Panc1 (cell line): ENCODE results near the gene DAPK2. TPM values are rescaled to one million over a fixed set of nuclear protein-coding genes. Genes with fewer than 3 reads are reported as not detected.

ENCODE experiments used
- ATAC-seq: fragments of 200-7000 bp; cut with Tn5 transposase; 2 replicates; pipeline ENCODE4 v1.9.1; 2020; ENCODE audit warnings: mild to moderate bottlenecking, moderate library complexity
- BruUV-seq: library from RNA; stranded (reverse); fragments of 400-500 nt; replicated peaks from 2 replicates; lab custom pipeline; 2021; lab: Mats Ljungman, UMichigan
- CTCF ChIA-PET: fragments of 300-600 bp; sonication (Branson Sonifier 250); formaldehyde crosslinking; loops from one replicate; lab custom pipeline; 2022; ENCODE audit warnings: antibody characterized with exemption; lab: Charles Lee
- POLR2A ChIA-PET: fragments of 300-600 bp; sonication (Branson Sonifier 250); formaldehyde crosslinking; loops from one replicate; lab custom pipeline; 2022; ENCODE audit warnings: antibody characterized with exemption; lab: Charles Lee
- DNase-seq: peaks from one replicate; pipeline ENCODE4 v3.0.0-alpha.2; 2010; ENCODE audit warnings: low read depth, low spot score
- H3K27ac ChIP-seq: 2 replicates; pipeline ENCODE4 v1.5.1; 2011; ENCODE audit warnings: mild to moderate bottlenecking, low read length, inconsistent platforms
- H3K27me3 ChIP-seq: fragments of 200-500 bp; sonication (Bioruptor generic); 2 replicates; pipeline ENCODE4 v1.6.0; 2014; ENCODE audit warnings: low read length, inconsistent platforms; ENCODE audit not compliant: control insufficient read depth, insufficient read depth
- H3K36me3 ChIP-seq: fragments of 200-500 bp; sonication (Bioruptor generic); 2 replicates; pipeline ENCODE4 v1.5.1; 2014; ENCODE audit warnings: inconsistent platforms, mild to moderate bottlenecking, low read length, moderate library complexity; ENCODE audit not compliant: control insufficient read depth, insufficient read depth
- H3K4me1 ChIP-seq: 2 replicates; pipeline ENCODE4 v1.5.1; 2011; ENCODE audit warnings: inconsistent platforms, mild to moderate bottlenecking, low read length, moderate library complexity; ENCODE audit not compliant: control insufficient read depth, insufficient read depth
- H3K4me3 ChIP-seq, 2 experiments: 2 replicates each; pipeline ENCODE4 v1.5.1; 2011 to 2012; ENCODE audit warnings: low read depth in 2 of 2, low read length in 2 of 2, mild to moderate bottlenecking in 2 of 2, inconsistent platforms in 1 of 2, moderate library complexity in 1 of 2
- H3K9me3 ChIP-seq: fragments of 200-500 bp; sonication (Bioruptor generic); 2 replicates; pipeline ENCODE4 v1.5.1; 2014; ENCODE audit warnings: low read depth, mild to moderate bottlenecking, inconsistent platforms, low read length, moderate library complexity; ENCODE audit not compliant: control insufficient read depth, insufficient read depth
- POLR2AphosphoS5 ChIP-seq: IDR thresholded peaks from 2 replicates; pipeline ENCODE4 v1.6.1; 2012; ENCODE audit warnings: mild to moderate bottlenecking, low read depth, low read length, moderate library complexity
- SIN3A ChIP-seq: IDR thresholded peaks from 2 replicates; pipeline ENCODE4 v1.6.1; 2012; ENCODE audit warnings: low read depth, mild to moderate bottlenecking, low read length, moderate library complexity, borderline replicate concordance; ENCODE audit not compliant: insufficient read depth
- TCF7L2 ChIP-seq: IDR thresholded peaks from 2 replicates; pipeline ENCODE4 v1.6.1; 2011; ENCODE audit warnings: mild to moderate bottlenecking, low read depth, low read length, inconsistent platforms
- in situ Hi-C: cut with HindIII; loops from 2 replicates; pipeline ENCODE4 v1.10.0; 2016; ENCODE audit warnings: low sequenced_read_pairs, low pct_unique_long_range_greater_than_20kb
- intact Hi-C: fragments of 100-400 bp; cut with micrococcal nuclease; formaldehyde crosslinking; loops from one replicate; pipeline ENCODE4 v1.10.0; 2022; ENCODE audit not compliant: unreplicated experiment
- total RNA-seq: library from RNA; stranded (reverse); gene quantifications from one replicate; pipeline ENCODE4 v1.2.1, GENCODE V29; 2021; ENCODE audit not compliant: unreplicated experiment
- TF ChIP-seq, protein P1 (sequence below), 2 experiments: IDR thresholded peaks; 2 replicates each; pipeline ENCODE4 v1.6.1; 2011 to 2012; ENCODE audit warnings: low read depth in 2 of 2, control low read depth in 1 of 2, low read length in 1 of 2, mild to moderate bottlenecking in 1 of 2, moderate library complexity in 1 of 2; ENCODE audit not compliant: insufficient read depth in 1 of 2
- TF ChIP-seq, protein P2 (sequence below): fragments of 450-650 bp; IDR thresholded peaks from 2 replicates; pipeline ENCODE4 v1.5.1; 2017; ENCODE audit warnings: mild to moderate bottlenecking

Gene DAPK2
- total RNA-seq, 1 experiment from 2014 or later: 10.2 TPM

DNA sequence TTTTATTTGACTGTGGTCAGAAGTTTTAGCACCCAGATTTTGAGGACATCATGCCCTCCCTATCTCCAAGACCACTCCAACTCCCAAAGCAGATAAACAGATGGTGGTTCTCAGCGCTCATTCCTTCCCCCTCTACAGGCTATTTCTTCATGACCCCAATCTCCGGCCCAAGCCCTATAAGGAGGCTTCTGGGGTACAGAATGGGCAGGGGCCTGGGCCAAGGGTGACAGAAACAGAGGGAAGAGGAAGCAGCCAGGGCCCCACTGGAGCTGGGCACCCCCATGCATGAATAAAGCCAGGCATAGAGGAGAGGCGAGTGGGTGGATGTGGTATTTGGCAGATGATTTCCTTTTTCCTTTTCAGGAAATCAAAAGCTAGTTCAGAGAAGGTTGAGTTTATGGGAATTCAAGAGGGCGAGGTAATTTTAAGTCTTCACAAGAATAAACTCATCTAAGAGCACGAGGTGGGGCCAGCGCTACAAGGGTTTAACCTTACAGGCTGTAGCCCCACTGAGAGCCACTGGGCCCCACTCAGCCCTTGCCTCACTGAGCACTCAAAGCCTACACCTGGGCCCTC lies 107.7 kb downstream of the DAPK2 start:
- H3K36me3 ChIP-seq: no peaks in the 10 kb centered on the region
- no TSS peak for BruUV-seq
- no peak overlapping the region for H3K4me3 ChIP-seq
- in situ Hi-C loops (no loop called here), intact Hi-C loops (no loop called here)
- ChIA-PET POLR2A (no interaction called here), CTCF (no interaction called here)
- H3K9me3 ChIP-seq: no peaks in the 10 kb centered on the region
- ATAC-seq: no peak
- no peak for TF ChIP-seq TCF7L2
- no peaks in the 10 kb centered on the region for H3K4me1 ChIP-seq
- no peak for DNase-seq
- no peaks in the 10 kb centered on the region for H3K27me3 ChIP-seq
- H3K27ac ChIP-seq: no peak overlapping the region

DNA sequence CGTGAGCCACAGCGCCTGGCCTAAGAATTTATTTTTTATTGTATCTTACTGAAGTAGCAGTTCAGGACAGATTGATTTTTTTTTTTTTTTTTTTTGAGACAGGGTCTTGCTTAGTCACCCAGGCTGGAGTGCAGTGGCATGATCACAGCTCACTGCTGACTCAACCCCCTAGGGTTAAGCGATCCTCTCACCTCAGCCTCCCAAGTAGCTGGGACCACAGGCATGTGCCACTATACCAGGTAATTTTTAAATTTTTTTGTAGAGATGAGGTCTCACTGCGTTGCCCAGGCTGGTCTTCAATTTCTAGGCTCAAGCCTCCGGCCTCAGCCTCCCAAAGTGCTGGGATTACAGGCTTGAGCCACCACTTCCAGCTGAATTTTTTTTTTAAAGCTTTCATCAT lies 112.8 kb downstream of the DAPK2 start:
- H3K27me3 ChIP-seq: no peaks in the 10 kb centered on the region
- BruUV-seq: no TSS peak
- intact Hi-C loops: no loop called here
- H3K36me3 ChIP-seq: no peaks in the 10 kb centered on the region
- peak; percentile 35 for DNase-seq
- in situ Hi-C loops: no loop called here
- no peak overlapping the region for H3K4me3 ChIP-seq
- H3K4me1 ChIP-seq: no peaks in the 10 kb centered on the region
- ATAC-seq: peak; percentile 90
- H3K27ac ChIP-seq: no peak overlapping the region
- ChIA-PET POLR2A (interaction anchor here (0.6 kb wide), 1 partner anchor 46 kb away, joined by 3 read pairs; no protein-coding TSS in a partner anchor), CTCF (interaction anchor here (0.6 to 1.1 kb wide), 5 partner anchors 12 to 220 kb away, joined by 3 to 12 read pairs (median 6); no protein-coding TSS in a partner anchor)
- TF ChIP-seq, protein P1, sequence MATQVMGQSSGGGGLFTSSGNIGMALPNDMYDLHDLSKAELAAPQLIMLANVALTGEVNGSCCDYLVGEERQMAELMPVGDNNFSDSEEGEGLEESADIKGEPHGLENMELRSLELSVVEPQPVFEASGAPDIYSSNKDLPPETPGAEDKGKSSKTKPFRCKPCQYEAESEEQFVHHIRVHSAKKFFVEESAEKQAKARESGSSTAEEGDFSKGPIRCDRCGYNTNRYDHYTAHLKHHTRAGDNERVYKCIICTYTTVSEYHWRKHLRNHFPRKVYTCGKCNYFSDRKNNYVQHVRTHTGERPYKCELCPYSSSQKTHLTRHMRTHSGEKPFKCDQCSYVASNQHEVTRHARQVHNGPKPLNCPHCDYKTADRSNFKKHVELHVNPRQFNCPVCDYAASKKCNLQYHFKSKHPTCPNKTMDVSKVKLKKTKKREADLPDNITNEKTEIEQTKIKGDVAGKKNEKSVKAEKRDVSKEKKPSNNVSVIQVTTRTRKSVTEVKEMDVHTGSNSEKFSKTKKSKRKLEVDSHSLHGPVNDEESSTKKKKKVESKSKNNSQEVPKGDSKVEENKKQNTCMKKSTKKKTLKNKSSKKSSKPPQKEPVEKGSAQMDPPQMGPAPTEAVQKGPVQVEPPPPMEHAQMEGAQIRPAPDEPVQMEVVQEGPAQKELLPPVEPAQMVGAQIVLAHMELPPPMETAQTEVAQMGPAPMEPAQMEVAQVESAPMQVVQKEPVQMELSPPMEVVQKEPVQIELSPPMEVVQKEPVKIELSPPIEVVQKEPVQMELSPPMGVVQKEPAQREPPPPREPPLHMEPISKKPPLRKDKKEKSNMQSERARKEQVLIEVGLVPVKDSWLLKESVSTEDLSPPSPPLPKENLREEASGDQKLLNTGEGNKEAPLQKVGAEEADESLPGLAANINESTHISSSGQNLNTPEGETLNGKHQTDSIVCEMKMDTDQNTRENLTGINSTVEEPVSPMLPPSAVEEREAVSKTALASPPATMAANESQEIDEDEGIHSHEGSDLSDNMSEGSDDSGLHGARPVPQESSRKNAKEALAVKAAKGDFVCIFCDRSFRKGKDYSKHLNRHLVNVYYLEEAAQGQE (IDR thresholded peaks at IDR 0.05; ENCODE audit: insufficient read depth in 1 of 2, low read depth in 2 of 2, low read length in 1 of 2): no peak
- TF ChIP-seq SIN3A (no peak), TCF7L2 (no peak), POLR2AphosphoS5 (no peak)
- TF ChIP-seq, protein P2, sequence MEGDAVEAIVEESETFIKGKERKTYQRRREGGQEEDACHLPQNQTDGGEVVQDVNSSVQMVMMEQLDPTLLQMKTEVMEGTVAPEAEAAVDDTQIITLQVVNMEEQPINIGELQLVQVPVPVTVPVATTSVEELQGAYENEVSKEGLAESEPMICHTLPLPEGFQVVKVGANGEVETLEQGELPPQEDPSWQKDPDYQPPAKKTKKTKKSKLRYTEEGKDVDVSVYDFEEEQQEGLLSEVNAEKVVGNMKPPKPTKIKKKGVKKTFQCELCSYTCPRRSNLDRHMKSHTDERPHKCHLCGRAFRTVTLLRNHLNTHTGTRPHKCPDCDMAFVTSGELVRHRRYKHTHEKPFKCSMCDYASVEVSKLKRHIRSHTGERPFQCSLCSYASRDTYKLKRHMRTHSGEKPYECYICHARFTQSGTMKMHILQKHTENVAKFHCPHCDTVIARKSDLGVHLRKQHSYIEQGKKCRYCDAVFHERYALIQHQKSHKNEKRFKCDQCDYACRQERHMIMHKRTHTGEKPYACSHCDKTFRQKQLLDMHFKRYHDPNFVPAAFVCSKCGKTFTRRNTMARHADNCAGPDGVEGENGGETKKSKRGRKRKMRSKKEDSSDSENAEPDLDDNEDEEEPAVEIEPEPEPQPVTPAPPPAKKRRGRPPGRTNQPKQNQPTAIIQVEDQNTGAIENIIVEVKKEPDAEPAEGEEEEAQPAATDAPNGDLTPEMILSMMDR: no peak
- H3K9me3 ChIP-seq: no peaks in the 10 kb centered on the region

DNA sequence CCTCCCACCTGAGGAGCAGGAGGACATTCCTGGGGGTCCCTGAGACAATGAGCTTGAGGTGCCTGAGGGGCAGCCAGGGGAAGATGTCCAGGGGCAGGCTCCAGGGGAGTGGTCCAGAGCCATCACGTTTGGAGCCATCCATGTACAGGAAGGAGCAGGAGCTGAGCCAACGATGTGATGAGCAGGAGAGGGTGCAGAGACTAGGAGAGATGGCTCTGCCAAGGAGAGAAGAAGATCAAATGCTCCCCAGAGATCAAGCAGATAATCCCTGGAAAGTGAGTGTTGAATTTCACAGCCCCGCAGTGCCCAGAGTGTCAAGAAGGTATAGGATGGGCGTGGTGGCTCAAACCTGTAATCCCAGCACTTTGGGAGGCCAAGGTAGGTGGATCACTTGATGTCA lies 114.7 kb downstream of the DAPK2 start:
- H3K36me3 ChIP-seq: no peaks in the 10 kb centered on the region

More for the DNA sequence above, 114.7 kb downstream of the DAPK2 start:
- H3K4me1 ChIP-seq: no peaks in the 10 kb centered on the region
- H3K9me3 ChIP-seq: no peaks in the 10 kb centered on the region
- ChIA-PET POLR2A (interaction anchor here (0.6 kb wide), 1 partner anchor 149 kb away, joined by 4 read pairs; no protein-coding TSS in a partner anchor), CTCF (interaction anchor here (0.5 kb wide), 1 partner anchor 179 kb away, joined by 3 read pairs; no protein-coding TSS in a partner anchor)
- BruUV-seq: no TSS peak
- no peak for DNase-seq
- H3K27me3 ChIP-seq: no peaks in the 10 kb centered on the region
- in situ Hi-C loops: no loop called here
- no peak for ATAC-seq
- H3K27ac ChIP-seq: no peak overlapping the region
- H3K4me3 ChIP-seq: no peak overlapping the region
- TF ChIP-seq, protein P2: no peak
- TF ChIP-seq SIN3A (no peak), POLR2AphosphoS5 (no peak), TCF7L2 (no peak)
- intact Hi-C loops: no loop called here
